Neural crest cell (in vitro differentiated cells): ENCODE results near the gene WNT2B. TPM values are rescaled to one million over a fixed set of nuclear protein-coding genes. Genes with fewer than 3 reads are reported as not detected.

Experiments used
- DNase-seq: peaks from one replicate; pipeline ENCODE4 v3.0.0; 2021; ENCODE audit warnings: low read depth, mixed read lengths, low spot score
- H3K27ac Mint-ChIP-seq: one replicate; pipeline ENCODE4 v1.8.0; 2021; ENCODE audit warnings: mild to moderate bottlenecking, mixed read lengths; ENCODE audit not compliant: unreplicated experiment
- H3K27me3 Mint-ChIP-seq: 2 replicates; pipeline ENCODE4 v1.8.0; 2021; ENCODE audit warnings: low read depth, mild to moderate bottlenecking, mixed read lengths
- H3K36me3 Mint-ChIP-seq: 2 replicates; pipeline ENCODE4 v1.8.0; 2021; ENCODE audit warnings: low read depth, mild to moderate bottlenecking, mixed read lengths
- H3K4me1 Mint-ChIP-seq: 2 replicates; pipeline ENCODE4 v1.8.0; 2021; ENCODE audit warnings: mixed read lengths
- H3K4me3 Mint-ChIP-seq: one replicate; pipeline ENCODE4 v1.8.0; 2021; ENCODE audit warnings: mild to moderate bottlenecking, mixed read lengths
- H3K9me3 Mint-ChIP-seq: 2 replicates; pipeline ENCODE4 v1.8.0; 2021; ENCODE audit warnings: mixed read lengths
- total RNA-seq: library from RNA; stranded (reverse); gene quantifications from 2 replicates; pipeline ENCODE4 v1.2.1, GENCODE V29; 2021
- TF ChIP-seq, protein P1 (sequence below): fragments of 200-600 bp; sonication (generic); conservative IDR thresholded peaks from 2 replicates; pipeline ENCODE4 v1.5.0; 2021; ENCODE audit warnings: antibody characterized with exemption, mild to moderate bottlenecking

The WNT2B gene
- total RNA-seq, 1 donor from 2014 or later: 1.3 TPM

DNA sequence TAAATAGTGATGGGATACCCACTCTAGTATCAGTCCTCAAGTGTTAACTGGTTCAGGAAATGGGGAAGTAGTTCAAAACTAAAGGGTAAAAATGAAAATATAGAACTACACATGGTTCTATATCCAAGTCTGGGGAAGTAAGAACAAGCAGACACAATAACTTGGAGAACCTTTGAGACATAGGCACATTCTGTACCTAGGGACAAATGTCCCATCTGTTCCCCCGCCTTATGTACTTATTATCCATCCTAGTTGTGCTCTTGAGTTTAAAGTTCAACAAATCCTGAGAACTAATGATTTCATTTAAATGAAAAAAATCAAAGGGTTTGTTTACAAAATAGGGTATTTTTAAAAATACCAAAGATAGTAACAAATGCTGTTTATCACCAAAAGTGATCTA, 32.5 kb downstream of the WNT2B start:
- Mint-ChIP-seq H3K4me1 (no peaks in the 10 kb centered on the region), H3K9me3 (no peaks in the 10 kb centered on the region), H3K27me3 (no peaks in the 10 kb centered on the region), H3K4me3 (no peak overlapping the region), H3K27ac (peak overlapping the region; percentile 65), H3K36me3 (no peaks in the 10 kb centered on the region)
- TF ChIP-seq, protein P1, sequence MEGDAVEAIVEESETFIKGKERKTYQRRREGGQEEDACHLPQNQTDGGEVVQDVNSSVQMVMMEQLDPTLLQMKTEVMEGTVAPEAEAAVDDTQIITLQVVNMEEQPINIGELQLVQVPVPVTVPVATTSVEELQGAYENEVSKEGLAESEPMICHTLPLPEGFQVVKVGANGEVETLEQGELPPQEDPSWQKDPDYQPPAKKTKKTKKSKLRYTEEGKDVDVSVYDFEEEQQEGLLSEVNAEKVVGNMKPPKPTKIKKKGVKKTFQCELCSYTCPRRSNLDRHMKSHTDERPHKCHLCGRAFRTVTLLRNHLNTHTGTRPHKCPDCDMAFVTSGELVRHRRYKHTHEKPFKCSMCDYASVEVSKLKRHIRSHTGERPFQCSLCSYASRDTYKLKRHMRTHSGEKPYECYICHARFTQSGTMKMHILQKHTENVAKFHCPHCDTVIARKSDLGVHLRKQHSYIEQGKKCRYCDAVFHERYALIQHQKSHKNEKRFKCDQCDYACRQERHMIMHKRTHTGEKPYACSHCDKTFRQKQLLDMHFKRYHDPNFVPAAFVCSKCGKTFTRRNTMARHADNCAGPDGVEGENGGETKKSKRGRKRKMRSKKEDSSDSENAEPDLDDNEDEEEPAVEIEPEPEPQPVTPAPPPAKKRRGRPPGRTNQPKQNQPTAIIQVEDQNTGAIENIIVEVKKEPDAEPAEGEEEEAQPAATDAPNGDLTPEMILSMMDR: no peak
- DNase-seq: no peak

DNA sequence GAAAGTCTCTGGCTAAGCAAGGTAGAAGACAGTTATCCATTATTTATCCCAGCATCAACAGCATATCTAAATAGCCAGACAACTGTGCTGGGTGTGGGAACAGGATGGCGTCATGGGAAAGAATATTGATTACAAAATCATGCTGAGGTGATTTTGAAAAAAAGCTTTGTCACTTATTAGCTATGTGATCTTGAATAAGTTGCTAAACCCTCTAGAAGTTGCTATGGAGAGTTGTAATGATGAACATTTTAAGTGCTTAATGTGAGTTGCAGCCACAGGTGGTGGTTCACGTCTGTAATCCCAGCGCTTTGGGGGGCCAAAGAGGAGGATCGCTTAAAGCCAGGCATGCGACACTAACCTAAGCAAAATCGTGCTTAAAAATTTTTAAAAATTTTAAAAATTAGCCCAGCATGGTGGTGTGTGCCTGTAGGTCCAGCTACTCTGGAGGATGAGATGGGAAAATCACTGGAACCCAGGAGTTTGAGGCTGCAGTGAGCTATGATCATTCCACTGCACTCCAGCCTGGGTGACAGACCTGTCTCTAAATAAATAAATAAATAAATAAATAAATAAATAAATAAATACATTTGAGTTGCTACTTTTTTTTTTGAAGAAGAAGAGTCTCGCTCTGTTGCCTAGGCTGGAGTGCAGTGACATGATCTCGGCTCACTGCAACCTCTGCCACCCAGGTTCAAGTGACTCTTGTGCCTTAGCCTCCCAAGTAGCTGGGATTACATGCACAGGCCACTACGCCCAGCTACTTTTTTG, 33.6 kb downstream of the WNT2B start:
- Mint-ChIP-seq H3K27ac (no peak overlapping the region), H3K36me3 (no peaks in the 10 kb centered on the region), H3K4me1 (no peaks in the 10 kb centered on the region), H3K9me3 (no peaks in the 10 kb centered on the region), H3K4me3 (no peak overlapping the region), H3K27me3 (no peaks in the 10 kb centered on the region)
- TF ChIP-seq, protein P1: no peak
- DNase-seq: no peak

DNA sequence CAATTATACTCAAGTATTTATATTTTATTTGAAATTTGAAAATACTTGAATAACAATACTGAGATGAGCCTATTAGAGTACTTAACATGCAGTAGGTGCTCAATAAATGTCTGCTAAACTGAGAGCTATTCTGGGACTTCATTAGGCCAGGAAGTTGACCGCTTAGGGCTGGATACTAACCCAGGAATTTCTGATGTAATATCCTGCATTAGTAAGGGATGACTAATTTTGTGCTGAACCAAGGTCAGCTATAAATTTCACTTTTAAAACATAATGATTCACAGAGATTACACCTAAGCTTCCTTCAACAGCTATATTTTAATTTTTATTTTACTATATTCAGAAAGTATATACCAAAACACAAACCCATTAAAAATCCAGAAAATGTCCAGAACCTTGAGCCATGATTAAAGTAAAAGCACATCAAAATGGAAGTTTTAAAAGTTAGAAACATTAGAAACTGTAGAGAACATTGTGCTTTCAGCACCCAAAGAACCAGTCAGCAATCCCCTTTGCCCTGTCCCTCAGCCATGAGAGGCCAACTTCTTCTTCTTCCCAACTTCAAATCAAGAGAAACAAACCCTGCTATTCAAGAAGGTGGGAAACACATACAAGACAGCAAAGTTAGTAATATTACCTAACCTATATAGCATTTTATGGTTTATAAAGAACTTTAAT, 35.4 kb downstream of the WNT2B start:
- Mint-ChIP-seq H3K4me1 (no peaks in the 10 kb centered on the region), H3K36me3 (peaks cover 3% of the 10 kb centered on the region), H3K4me3 (no peak overlapping the region), H3K27me3 (no peaks in the 10 kb centered on the region), H3K27ac (no peak overlapping the region), H3K9me3 (no peaks in the 10 kb centered on the region)
- DNase-seq: no peak
- TF ChIP-seq, protein P1: no peak

DNA sequence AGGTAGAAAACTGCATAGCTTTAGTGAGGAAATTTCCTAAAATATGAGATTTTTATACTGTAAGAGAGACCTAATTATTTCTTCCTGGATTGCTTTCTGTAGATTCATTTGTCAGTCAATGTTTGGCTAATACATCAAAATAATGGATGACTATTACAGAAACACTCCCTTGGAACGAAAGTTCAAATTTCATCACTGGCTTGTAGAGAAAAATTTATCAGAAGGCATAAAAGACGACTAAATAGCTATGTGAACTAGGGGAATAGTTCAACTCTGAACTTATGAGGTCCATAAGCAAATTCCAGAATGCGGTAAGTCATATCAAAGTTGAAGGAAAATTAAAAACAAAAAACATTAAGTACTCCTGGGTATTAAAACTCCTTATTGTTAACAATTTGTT, 36.0 kb downstream of the WNT2B start:
- Mint-ChIP-seq H3K27me3 (no peaks in the 10 kb centered on the region), H3K9me3 (no peaks in the 10 kb centered on the region), H3K27ac (no peak overlapping the region), H3K4me1 (no peaks in the 10 kb centered on the region), H3K36me3 (peaks cover 3% of the 10 kb centered on the region), H3K4me3 (no peak overlapping the region)
- TF ChIP-seq, protein P1: no peak
- DNase-seq: no peak

DNA sequence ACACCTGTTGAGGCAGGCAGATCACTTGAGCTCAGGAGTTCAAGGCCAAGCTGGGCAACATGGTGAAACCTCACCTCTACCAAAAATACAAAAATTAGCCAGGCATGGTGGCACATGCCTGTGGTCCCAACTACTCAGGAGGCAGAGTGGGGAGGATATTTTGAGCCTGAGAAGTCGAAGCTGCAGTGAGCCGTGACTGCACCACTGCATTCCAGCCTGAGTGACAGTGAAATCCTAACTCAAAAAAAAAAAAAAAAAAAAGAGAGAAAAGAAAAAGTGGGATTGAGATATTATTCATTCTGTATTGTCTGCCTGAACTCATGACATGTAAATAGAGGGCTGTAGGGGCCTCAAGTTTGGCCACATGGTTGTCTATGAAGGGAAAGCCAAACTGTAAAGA, 37.3 kb downstream of the WNT2B start:
- H3K9me3 Mint-ChIP-seq: no peaks in the 10 kb centered on the region
- H3K36me3 Mint-ChIP-seq: peaks cover 3% of the 10 kb centered on the region
- TF ChIP-seq, protein P1: no peak
- no peak overlapping the region for H3K27ac Mint-ChIP-seq
- no peaks in the 10 kb centered on the region for H3K4me1 Mint-ChIP-seq
- H3K27me3 Mint-ChIP-seq: no peaks in the 10 kb centered on the region
- H3K4me3 Mint-ChIP-seq: no peak overlapping the region
- no peak for DNase-seq
